BJ (cell line): ENCODE data around the gene PATL1. TPM values are rescaled to one million over a fixed set of nuclear protein-coding genes. Genes with fewer than 3 reads are reported as not detected.
A peak's percentile ranks its signal among the peaks of the same experiment; 100 is the strongest.
"Not testable (repeated sequence)": the region's sequence is repeated elsewhere in the genome, so short reads cannot be mapped to it uniquely, and the experiment has no call there.

Experiments used
- CTCF ChIA-PET: fragments of 350-600 bp; formaldehyde crosslinking; extraction: SDS; loops from one replicate; lab custom pipeline; 2021; ENCODE audit warnings: antibody characterized with exemption, inconsistent platforms; lab: Yijun Ruan, JAX
- POLR2A ChIA-PET: fragments of 300-600 bp; sonication (Branson Sonifier 250); formaldehyde crosslinking; extraction: SDS; loops from one replicate; lab custom pipeline; 2021; ENCODE audit warnings: antibody characterized with exemption; lab: Charles Lee
- DNase-seq: peaks from one replicate; pipeline ENCODE4 v3.0.0-alpha.2; 2011; ENCODE audit warnings: low read depth
- H3K27me3 ChIP-seq: 2 replicates; pipeline ENCODE4 v1.6.0; 2011; ENCODE audit warnings: low read length; ENCODE audit not compliant: control insufficient read depth, insufficient read depth
- H3K36me3 ChIP-seq: 2 replicates; pipeline ENCODE4 v1.5.1; 2011; ENCODE audit warnings: low read length; ENCODE audit not compliant: control insufficient read depth, insufficient read depth
- H3K4me3 ChIP-seq: 2 replicates; pipeline ENCODE4 v1.5.1; 2011; ENCODE audit warnings: low read depth, mild to moderate bottlenecking, control low read depth, low read length
- polyA plus RNA-seq: library from polyadenylated mRNA; depleted of rRNA; stranded (reverse); fragments of >200 nt; gene quantifications from 2 replicates; pipeline ENCODE4 v1.2.3, GENCODE V29; 2011
- TF ChIP-seq, protein P1 (sequence below): IDR thresholded peaks from 2 replicates; pipeline ENCODE4 v1.5.1; 2011; ENCODE audit warnings: low read depth, mild to moderate bottlenecking, control low read depth, inconsistent platforms, low read length, moderate library complexity; ENCODE audit not compliant: insufficient read depth

PATL1 gene
- polyA plus RNA-seq, 1 experiment = 34.3 TPM

DNA sequence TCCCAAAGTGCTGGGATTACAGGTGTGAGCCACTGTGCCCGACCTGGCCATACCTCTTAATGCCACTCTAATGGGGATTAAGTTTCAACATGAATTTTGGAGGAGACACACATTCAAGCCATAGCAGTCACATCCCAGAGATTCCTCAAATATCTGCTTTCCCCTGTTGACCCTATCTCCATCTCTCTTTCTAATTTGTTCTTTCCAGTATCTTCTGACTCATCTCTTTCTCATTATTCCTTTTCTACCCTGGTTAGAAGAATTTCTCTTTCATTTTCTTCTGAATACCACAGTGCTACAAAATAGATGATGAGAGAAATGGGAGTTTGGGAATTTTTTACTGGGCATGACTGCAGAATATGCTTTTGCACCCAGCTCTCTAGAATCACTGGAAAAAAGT is 39.7 kb upstream of the PATL1 start:
- no peak overlapping the region for H3K4me3 ChIP-seq
- DNase-seq = no peak
- CTCF ChIA-PET = no interaction called here
- no peaks in the 10 kb centered on the region for H3K27me3 ChIP-seq
- POLR2A ChIA-PET = interaction anchor here (0.7 kb wide), 1 partner anchor 20 kb away, joined by 16 read pairs; no protein-coding TSS in a partner anchor
- TF ChIP-seq, protein P1, sequence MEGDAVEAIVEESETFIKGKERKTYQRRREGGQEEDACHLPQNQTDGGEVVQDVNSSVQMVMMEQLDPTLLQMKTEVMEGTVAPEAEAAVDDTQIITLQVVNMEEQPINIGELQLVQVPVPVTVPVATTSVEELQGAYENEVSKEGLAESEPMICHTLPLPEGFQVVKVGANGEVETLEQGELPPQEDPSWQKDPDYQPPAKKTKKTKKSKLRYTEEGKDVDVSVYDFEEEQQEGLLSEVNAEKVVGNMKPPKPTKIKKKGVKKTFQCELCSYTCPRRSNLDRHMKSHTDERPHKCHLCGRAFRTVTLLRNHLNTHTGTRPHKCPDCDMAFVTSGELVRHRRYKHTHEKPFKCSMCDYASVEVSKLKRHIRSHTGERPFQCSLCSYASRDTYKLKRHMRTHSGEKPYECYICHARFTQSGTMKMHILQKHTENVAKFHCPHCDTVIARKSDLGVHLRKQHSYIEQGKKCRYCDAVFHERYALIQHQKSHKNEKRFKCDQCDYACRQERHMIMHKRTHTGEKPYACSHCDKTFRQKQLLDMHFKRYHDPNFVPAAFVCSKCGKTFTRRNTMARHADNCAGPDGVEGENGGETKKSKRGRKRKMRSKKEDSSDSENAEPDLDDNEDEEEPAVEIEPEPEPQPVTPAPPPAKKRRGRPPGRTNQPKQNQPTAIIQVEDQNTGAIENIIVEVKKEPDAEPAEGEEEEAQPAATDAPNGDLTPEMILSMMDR = no peak
- H3K36me3 ChIP-seq = no peaks in the 10 kb centered on the region

DNA sequence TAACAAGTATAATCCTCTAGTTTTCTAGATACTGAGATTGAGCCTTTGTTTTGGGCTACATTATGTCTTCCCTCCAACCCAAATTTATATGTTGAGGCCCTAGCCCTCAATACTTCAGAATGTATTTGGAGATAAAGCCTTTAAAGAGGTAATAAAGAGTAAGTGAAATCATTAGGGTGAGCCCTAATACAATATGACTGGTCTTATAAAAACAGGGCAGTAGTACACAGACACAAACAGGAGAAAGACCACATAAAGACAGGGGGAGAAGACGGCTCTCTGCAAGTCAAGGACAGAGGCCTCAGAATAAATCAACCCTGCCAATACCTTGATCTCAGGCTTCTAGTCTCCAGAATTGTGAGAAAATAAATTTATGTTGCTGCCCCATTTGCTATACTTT is 38.5 kb upstream of the PATL1 start:
- TF ChIP-seq, protein P1 = no peak
- no peak overlapping the region for H3K4me3 ChIP-seq
- H3K27me3 ChIP-seq = no peaks in the 10 kb centered on the region
- ChIA-PET CTCF (interaction anchor here (0.6 kb wide), 1 partner anchor 537 kb away, joined by 3 read pairs; no protein-coding TSS in a partner anchor), POLR2A (no interaction called here)
- no peak for DNase-seq
- no peaks in the 10 kb centered on the region for H3K36me3 ChIP-seq

DNA sequence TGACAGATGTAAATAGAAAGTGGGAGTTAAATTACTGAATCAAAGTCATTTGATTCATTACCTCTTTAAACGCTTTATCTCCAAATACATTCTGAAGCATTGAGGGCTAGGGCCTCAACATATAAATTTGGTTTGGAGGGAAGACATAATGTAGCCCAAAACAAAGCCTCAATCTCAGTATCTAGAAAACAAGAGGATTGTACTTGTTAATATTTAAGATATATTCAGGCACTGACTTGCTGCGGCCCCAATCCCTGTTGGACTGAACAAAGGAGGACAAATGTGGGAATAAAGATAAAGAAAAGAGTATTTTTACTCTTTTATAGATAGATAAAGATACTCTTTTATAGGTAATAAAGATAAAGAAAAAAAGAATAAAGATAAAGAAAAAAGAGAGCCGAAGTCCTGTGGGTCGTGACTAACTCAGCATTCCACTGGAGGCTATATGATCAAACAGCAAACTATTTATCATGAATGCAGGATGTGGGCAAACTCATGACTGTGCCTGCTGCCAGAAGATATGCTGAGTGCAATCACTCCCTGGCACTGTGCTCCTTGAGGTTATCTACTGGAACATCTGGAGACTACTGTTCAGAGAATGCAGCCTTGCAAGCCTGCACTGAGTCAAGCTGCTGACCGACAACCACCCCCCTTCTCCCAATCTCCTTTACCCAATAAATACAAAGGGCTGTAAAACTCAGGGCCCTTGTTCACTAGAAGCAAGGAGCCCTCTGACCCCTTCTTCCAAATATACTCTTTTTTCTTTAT is 37.9 kb upstream of the PATL1 start:
- POLR2A ChIA-PET = no interaction called here
- DNase-seq = peak; percentile 26
- Histone ChIP-seq H3K36me3 (no peaks in the 10 kb centered on the region), H3K4me3 (no peak overlapping the region), H3K27me3 (no peaks in the 10 kb centered on the region)
- TF ChIP-seq, protein P1 = no peak
- CTCF ChIA-PET = interaction anchor here (0.6 kb wide), 1 partner anchor 536 kb away, joined by 3 read pairs; no protein-coding TSS in a partner anchor

DNA sequence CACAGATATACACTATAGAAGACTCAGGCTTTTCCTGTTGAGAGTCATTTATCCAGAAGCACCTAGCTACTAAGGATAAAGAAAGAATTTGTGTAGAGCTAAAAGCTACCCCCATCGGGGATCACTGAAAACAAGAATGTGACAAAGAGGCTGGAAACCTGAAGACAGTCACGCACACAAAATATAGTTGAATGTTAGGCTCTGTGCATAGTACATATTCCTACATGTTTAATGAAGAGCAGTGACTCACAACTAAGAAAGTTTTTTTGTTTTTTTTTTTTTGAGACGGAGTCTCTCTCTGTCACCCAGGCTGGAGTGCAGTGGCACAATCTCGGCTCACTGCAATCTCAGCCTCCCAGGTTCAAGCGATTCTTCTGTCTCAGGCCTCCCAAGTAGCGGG is 36.5 kb upstream of the PATL1 start:
- no peak overlapping the region for H3K4me3 ChIP-seq
- ChIA-PET POLR2A (no interaction called here), CTCF (interaction anchor here (0.7 kb wide), 1 partner anchor 9 kb away, joined by 3 read pairs; no protein-coding TSS in a partner anchor)
- H3K36me3 ChIP-seq = no peaks in the 10 kb centered on the region
- no peak for DNase-seq
- no peaks in the 10 kb centered on the region for H3K27me3 ChIP-seq
- TF ChIP-seq, protein P1 = no peak

DNA sequence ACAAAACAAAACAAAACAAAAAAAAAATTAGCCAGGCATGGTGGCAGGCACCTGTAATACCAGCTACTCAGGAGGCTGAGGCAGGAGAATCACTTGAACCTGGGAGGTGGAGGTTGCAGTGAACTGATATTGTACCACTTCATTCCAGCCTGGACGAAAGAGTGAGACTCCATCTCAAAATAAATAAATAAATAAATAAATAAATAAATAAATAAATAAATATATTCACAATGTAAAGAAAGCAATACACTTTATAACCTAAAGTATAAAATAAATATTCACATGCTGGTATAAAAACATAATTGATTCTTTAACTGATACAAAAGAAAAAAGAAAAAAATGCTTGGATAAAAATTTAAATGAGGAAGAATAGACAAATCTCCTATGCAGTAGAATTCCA is 34.7 kb upstream of the PATL1 start:
- CTCF ChIA-PET = interaction anchor here (0.6 kb wide), 2 partner anchors 467 to 1370 kb away, joined by 3 read pairs; no protein-coding TSS in a partner anchor
- DNase-seq, H3K36me3 ChIP-seq, H3K27me3 ChIP-seq, H3K4me3 ChIP-seq, POLR2A ChIA-PET: not testable (repeated sequence)

DNA sequence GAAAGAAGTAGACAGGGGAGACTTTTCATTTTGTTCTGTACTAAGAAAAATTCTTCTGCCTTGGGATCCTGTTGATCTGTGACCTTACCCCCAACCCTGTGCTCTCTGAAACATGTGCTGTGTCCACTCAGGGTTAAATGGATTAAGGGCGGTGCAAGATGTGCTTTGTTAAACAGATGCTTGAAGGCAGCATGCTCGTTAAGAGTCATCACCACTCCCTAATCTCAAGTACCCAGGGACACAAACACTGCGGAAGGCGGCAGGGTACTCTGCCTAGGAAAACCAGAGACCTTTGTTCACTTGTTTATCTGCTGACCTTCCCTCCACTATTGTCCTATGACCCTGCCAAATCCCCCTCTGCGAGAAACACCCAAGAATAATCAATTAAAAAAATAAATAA is 31.3 kb upstream of the PATL1 start:
- DNase-seq, CTCF ChIA-PET, POLR2A ChIA-PET: not testable (repeated sequence)

More for the DNA sequence above, 31.3 kb upstream of the PATL1 start:
- not testable (repeated sequence) for H3K36me3 ChIP-seq, H3K4me3 ChIP-seq, H3K27me3 ChIP-seq
